Stomach (tissue), 8 donors: Measurements from ENCODE around the gene SSX4B. TPM values are rescaled to one million over a fixed set of nuclear protein-coding genes. Genes with fewer than 3 reads are reported as not detected.

Experiments
- polyA plus RNA-seq, 3 donors: library from polyadenylated mRNA; stranded (reverse); fragments of 200-250 nt; gene quantifications; one replicate each; pipeline ENCODE4 v1.2.3, GENCODE V29; 2013
- small RNA-seq, 4 donors: library from RNA; depleted of rRNA; stranded (forward); fragments of <200 nt; gene quantifications; one replicate each; pipeline ENCODE3, GENCODE V24; 2016
- total RNA-seq, 5 donors: library from RNA; depleted of rRNA; stranded (reverse); fragments of >200 nt; gene quantifications; one replicate each; pipeline versions ENCODE4 v1.1.0 to v1.2.3, GENCODE V29; 2014 to 2016
- donor health status: healthy with polysubstance abuse.
- donor health status: Bipolar disorder and iron deficiency.
- donor health status: healthy.

The SSX4B gene
- total and polyA plus RNA-seq, 8 donors = not detected

Small RNAs within 50 kb of the gene (small RNA-seq; reads per million reads assigned to genes)
- gene AL606490.4 = 0 reads per million in 4 donors
- 0 reads per million in 4 donors for gene AL606490.7

Other genes starting within 250 kb of the SSX4B start
- gene SSX5, start 215.2 kb downstream of the SSX4B start, total RNA-seq = not detected
- not detected for gene SSX5, start 215.2 kb downstream of the SSX4B start, polyA plus RNA-seq
- not detected for gene SSX1, start 156.6 kb downstream of the SSX4B start, total RNA-seq
- gene SSX1, start 156.6 kb downstream of the SSX4B start, polyA plus RNA-seq = not detected
- not detected for gene SSX3, start 55.3 kb downstream of the SSX4B start, total RNA-seq
- not detected for gene SSX3, start 55.3 kb downstream of the SSX4B start, polyA plus RNA-seq
- gene SSX4, start 28.4 kb downstream of the SSX4B start, total RNA-seq = not detected
- gene SSX4, start 28.4 kb downstream of the SSX4B start, polyA plus RNA-seq = not detected
- gene SLC38A5, start 58.3 kb upstream of the SSX4B start, total RNA-seq = 10 to 100 TPM in 2 of 5 donors, 1 to 10 TPM in 3; 4.1 to 32.9 (median 6.7) TPM
- 10 to 100 TPM; 19.9 to 45.8 (median 21.1) TPM for gene SLC38A5, start 58.3 kb upstream of the SSX4B start, polyA plus RNA-seq
- 10 to 100 TPM; 19.6 to 92.8 (median 55.3) TPM for gene FTSJ1, start 64.2 kb upstream of the SSX4B start, total RNA-seq
- 10 to 100 TPM; 33.9 to 40.3 (median 37.7) TPM for gene FTSJ1, start 64.2 kb upstream of the SSX4B start, polyA plus RNA-seq
- gene PORCN, start 97.0 kb upstream of the SSX4B start, total RNA-seq = 10 to 100 TPM in 3 of 5 donors, 1 to 10 TPM in 2; 1.8 to 27.4 (median 16.2) TPM
- 10 to 100 TPM in 1 of 3 donors, 1 to 10 TPM in 2; 4.7 to 11.9 (median 6.7) TPM for gene PORCN, start 97.0 kb upstream of the SSX4B start, polyA plus RNA-seq
- 100 to 1,000 TPM in 1 of 5 donors, 10 to 100 TPM in 3, 1 to 10 TPM in 1; 5.8 to 208 (median 46.4) TPM for gene EBP, start 109.8 kb upstream of the SSX4B start, total RNA-seq
- gene EBP, start 109.8 kb upstream of the SSX4B start, polyA plus RNA-seq = 100 to 1,000 TPM in 1 of 3 donors, 10 to 100 TPM in 2; 28.9 to 112 (median 74.8) TPM
- gene TBC1D25, start 127.8 kb upstream of the SSX4B start, total RNA-seq = 10 to 100 TPM in 2 of 5 donors, 1 to 10 TPM in 2, not detected in 1; 4.6 to 13.6 (median 9.0) TPM
- 1 to 10 TPM; 5.2 to 6.5 (median 5.9) TPM for gene TBC1D25, start 127.8 kb upstream of the SSX4B start, polyA plus RNA-seq
- gene RBM3, start 162.5 kb upstream of the SSX4B start, total RNA-seq = 100 to 1,000 TPM; 109 to 419 (median 165) TPM
- gene RBM3, start 162.5 kb upstream of the SSX4B start, polyA plus RNA-seq = 100 to 1,000 TPM; 106 to 229 (median 122) TPM
- gene WDR13, start 185.5 kb upstream of the SSX4B start, total RNA-seq = 100 to 1,000 TPM in 4 of 5 donors, 10 to 100 TPM in 1; 52.0 to 433 (median 194) TPM
- gene WDR13, start 185.5 kb upstream of the SSX4B start, polyA plus RNA-seq = 100 to 1,000 TPM; 121 to 197 (median 165) TPM